NCI-H2196 (cell line): ENCODE data around the gene UBE2QL1.
"Not testable (repeated sequence)": the region's sequence is repeated elsewhere in the genome, so short reads cannot be mapped to it uniquely, and the experiment has no call there.

ENCODE experiments used
- DNase-seq: peaks from one replicate; lab custom pipeline; 2025; ENCODE audit not compliant: unreplicated experiment; lab: John Stamatoyannopoulos, UW

The UBE2QL1 gene

GRCh38 chr5:6495433-6496206 is 47.0 kb downstream of the UBE2QL1 start:
- DNase-seq = no peak

DNA sequence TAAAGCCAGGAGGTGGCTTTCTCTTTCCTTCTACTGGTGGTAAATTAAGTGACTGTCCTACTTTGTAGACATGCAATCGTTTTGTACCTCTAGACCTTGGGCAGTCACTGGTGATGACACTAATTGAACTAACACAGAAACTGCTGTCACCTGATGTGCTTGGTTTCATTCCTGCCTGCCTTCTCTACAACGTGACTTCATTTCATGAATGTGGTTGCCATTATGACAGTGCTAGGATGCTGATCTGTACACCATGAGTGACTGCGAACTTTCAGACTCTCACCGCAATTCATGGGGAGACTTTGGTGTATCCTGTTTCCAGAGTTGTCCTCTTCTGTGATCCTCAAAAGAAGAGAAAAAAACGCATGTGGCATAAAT is 47.5 kb downstream of the UBE2QL1 start:
- no peak for DNase-seq

DNA sequence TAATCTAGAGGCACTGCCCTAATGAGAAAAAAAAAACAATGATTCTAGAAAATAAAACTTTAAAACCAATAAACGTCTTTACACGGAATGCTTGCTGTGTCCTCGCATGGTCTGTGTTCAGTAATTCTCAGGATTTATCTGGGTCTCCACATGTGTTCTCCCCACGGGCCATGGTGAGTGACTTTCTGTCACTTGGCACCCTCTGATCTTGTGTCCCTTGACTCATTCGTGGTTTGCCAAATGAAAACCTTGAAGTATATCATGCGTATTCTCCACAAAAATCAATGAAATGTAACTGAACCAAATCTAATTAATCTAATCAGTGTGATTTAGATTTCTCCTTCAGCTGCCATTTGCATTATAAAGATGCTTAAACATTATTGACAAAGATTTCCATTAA is 48.0 kb downstream of the UBE2QL1 start:
- no peak for DNase-seq

- no peak for DNase-seq
Observed at GRCh38 chr5:6497262-6497661, 48.6 kb downstream of the UBE2QL1 start.

- DNase-seq = no peak
Observed at GRCh38 chr5:6498968-6499367, 50.3 kb downstream of the UBE2QL1 start.

DNA sequence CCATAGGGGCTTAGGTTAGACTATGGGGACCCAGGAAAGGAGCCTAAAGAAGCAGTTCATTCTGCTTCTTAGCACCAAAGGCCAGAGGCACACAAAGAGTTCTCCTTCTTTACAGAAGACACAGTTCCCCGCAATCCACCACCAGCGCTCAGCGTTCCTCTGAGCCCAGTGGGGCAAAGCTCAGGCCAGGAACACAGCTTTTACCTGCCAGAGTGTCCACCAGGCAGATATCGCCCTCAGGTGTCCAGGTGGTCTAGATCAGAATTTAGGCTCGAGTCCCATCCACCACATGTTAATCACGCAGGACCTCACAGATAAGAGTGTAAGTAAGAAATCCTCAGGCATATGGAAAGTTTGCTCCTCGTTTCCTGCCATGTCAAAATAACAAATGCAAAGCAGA is 53.0 kb downstream of the UBE2QL1 start:
- no peak for DNase-seq

- DNase-seq = no peak
Observed at GRCh38 chr5:6502421-6502820, 53.8 kb downstream of the UBE2QL1 start.

DNA sequence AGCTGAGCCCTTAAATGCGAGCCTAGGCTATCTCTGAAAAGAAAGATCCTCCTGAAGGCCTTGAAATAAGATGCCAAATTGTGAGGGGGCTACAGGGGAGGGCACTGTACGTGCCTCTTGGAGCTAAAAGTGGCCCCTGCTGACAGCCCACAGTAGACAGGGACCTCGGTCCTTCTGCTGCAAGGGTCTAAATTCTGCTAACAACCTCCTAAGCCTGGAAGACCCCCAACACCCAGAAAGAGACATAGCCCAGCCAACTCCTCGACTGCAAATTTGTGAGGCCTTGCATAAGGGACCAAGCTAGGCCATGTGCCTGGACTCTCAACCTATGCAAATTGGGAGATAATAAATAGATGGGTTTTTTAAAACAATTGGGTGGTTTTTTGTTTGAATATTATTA is 54.7 kb downstream of the UBE2QL1 start:
- DNase-seq = no peak

DNA sequence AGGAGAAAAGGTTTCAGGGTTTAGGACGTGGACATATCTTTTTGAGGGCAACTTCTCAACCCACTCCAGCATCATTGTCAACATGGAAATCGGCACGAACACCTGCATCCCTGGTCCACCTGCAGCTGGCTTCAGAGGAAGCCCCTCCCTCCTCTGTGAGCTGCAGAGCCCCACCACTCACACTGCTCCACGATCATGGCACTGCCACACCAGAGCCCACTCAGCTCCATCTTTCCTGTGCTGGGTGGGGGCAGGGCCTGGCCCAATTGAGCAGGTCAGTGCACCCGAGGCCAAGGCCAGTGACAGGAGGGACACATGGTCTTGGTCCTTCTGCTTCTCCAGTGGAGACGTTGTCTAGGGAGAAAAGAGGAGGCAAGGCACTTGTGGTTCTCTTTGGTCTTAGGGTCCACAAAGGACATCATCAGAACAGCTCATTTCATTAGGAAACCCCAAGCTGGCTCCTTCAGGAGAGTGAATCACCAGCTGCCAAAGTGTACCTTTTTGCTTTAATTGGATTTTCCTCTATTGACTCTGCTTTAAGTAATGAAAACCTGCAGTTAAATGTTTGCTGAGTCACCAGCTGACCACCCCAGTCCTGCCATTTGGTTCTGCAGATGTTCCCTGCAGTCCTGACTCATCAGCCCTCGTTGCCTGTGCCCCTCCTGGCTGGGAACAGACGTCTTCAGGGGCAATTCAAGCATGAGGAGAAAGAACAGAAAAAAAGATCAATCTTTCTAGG is 56.2 kb downstream of the UBE2QL1 start:
- DNase-seq = peak; percentile 36

DNA sequence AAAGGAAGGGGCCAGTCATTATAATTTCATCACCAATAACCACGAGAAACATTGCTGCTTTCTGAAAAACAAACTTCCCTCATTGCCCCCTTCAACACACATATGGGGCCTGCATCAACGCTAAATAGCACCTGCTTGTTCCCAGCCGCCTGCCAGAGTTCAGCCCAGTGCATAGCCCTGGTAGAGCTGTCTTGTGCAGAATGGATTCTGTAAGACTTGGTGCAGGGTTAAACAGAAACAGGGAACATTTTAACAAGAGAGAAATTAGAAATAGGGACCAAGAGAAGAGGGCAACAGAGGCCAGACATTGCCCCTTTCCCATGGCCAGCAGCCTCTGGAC is 56.7 kb downstream of the UBE2QL1 start:
- no peak for DNase-seq

GRCh38 chr5:6505783-6506557 is 57.3 kb downstream of the UBE2QL1 start:
- DNase-seq = no peak

DNA sequence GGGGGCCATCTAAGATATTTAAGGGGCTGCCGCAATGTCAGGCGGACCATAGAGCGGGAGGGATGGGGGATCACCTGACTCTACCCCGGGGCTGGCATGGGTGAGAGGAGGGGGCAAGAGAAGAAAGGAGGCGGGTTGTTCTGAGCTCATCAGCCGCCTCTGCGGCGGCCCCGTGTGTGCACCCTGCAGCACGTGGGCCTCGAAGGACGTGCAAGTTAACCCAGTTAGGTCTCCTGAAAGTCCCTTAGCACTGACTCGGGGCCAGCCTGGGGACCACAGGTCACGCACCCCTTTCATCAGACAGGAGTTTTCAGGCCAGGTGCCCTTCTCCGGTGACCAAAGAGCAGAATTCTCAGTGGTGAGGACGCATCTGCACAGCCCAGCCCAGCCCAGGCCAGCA is 58.0 kb downstream of the UBE2QL1 start:
- no peak for DNase-seq

GRCh38 chr5:6508931-6509330 is 60.3 kb downstream of the UBE2QL1 start:
- DNase-seq = no peak

DNA sequence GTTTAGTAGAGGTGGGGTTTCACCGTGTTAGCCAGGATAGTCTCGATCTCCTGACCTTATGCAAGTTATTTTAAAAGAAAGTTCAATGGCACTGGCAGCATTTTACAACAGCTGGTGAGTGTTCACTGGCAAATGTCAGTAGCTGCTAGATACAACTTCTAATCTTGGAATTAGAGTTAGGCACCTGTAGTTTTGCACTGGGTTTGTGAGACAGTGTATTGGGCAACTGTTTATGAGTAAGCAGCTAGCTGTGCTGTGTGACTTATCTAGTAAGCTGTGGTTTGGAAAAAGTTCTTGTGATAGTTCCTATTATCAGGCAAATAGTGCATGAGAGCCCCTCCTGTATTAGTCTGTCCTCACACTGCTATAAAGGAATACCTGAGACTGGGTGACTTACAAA is 61.5 kb downstream of the UBE2QL1 start:
- no peak for DNase-seq

GRCh38 chr5:6510973-6511372 is 62.3 kb downstream of the UBE2QL1 start:
- no peak for DNase-seq

GRCh38 chr5:6515812-6516211 is 67.2 kb downstream of the UBE2QL1 start:
- DNase-seq = not testable (repeated sequence)

- DNase-seq = no peak
Observed at GRCh38 chr5:6516823-6517222, 68.2 kb downstream of the UBE2QL1 start.

GRCh38 chr5:6517510-6517909 is 68.9 kb downstream of the UBE2QL1 start:
- DNase-seq = no peak

DNA sequence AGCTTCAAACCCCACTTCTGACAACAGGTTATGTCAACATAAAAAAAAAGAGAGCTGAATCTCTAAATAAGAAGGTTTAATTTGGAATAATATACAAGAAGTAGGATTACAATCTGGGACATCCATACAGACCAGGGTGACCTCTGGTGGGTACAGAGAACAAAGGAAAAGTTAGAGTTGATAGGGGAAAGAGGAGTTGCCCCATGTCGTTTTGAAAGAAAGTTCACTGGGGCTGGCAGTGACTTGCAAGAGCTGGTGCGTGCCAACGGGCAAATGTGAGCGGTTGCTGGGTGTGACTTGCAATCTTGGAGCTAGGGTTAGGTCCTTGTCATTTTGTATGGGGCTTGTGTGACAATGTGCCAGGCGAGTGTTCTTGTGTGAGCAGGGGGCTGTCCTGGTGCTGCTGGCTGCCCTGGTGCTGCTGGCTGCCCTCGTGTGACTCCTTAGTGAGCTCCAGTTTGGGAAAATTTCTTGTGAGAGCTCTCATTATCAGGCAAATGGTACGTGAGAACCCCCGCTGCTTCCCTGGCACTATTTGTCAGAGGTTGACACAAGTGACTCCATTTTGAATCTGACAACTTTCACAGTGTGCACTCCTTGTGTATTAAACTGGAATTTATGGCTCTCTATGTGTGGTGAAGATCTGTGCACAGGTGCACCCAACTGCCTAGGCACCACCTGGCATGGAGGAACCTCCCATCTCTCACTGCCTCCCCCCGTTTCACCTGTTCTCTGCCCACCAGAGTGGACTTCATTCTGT is 69.8 kb downstream of the UBE2QL1 start:
- no peak for DNase-seq

- no peak for DNase-seq
Observed at GRCh38 chr5:6520201-6520600, 71.5 kb downstream of the UBE2QL1 start.

- DNase-seq = no peak
Observed at GRCh38 chr5:6522331-6522730, 73.7 kb downstream of the UBE2QL1 start.
